ENCODE results near the gene RTP3.

- no peak for TF ChIP-seq CTCF (IDR thresholded peaks at IDR 0.05)
- TF ChIP-seq POLR2A (IDR thresholded peaks at IDR 0.05) = no peak
Measured at GRCh38 chr3:46524008-46524407, 26.2 kb downstream of the RTP3 start.

All from esophagus squamous epithelium (tissue), 4 donors.